NCI-H1436 (cell line): ENCODE measurements around the gene CD9.

ENCODE experiments used
- DNase-seq: peaks from one replicate; lab custom pipeline; 2025; lab: John Stamatoyannopoulos, UW

CD9 gene

GRCh38 chr12:6275928-6276887 lies 76.0 kb downstream of the CD9 start:
- no peak for DNase-seq

GRCh38 chr12:6276956-6277620 lies 76.9 kb downstream of the CD9 start:
- no peak for DNase-seq

GRCh38 chr12:6277982-6278438 lies 77.8 kb downstream of the CD9 start:
- no peak for DNase-seq

- DNase-seq = peak; percentile 65
Measured at GRCh38 chr12:6278439-6279255, 78.4 kb downstream of the CD9 start.

- no peak for DNase-seq
Measured at GRCh38 chr12:6279256-6279628, 79.0 kb downstream of the CD9 start.

GRCh38 chr12:6279631-6280030 lies 79.4 kb downstream of the CD9 start:
- no peak for DNase-seq

GRCh38 chr12:6280053-6280469 lies 79.9 kb downstream of the CD9 start:
- DNase-seq = no peak

- DNase-seq = no peak
Measured at GRCh38 chr12:6280672-6281071, 80.5 kb downstream of the CD9 start.

GRCh38 chr12:6281081-6281809 lies 81.0 kb downstream of the CD9 start:
- DNase-seq = no peak

- no peak for DNase-seq
Measured at GRCh38 chr12:6282453-6282840, 82.2 kb downstream of the CD9 start.

- no peak for DNase-seq
Measured at GRCh38 chr12:6284273-6284672, 84.1 kb downstream of the CD9 start.

GRCh38 chr12:6285063-6285477 lies 84.9 kb downstream of the CD9 start:
- DNase-seq = peak; percentile 23

GRCh38 chr12:6285532-6286306 lies 85.5 kb downstream of the CD9 start:
- DNase-seq = no peak
